ENCODE data around the gene LRMDA. TPM values are rescaled to one million over a fixed set of nuclear protein-coding genes. Genes with fewer than 3 reads are reported as not detected.

LRMDA gene
- total and polyA plus RNA-seq, 2 of the 8 experiments (the other 6 are each of a cell fraction or from before 2014, with no cell fraction given): 0.86 to 2.8 TPM

DNA sequence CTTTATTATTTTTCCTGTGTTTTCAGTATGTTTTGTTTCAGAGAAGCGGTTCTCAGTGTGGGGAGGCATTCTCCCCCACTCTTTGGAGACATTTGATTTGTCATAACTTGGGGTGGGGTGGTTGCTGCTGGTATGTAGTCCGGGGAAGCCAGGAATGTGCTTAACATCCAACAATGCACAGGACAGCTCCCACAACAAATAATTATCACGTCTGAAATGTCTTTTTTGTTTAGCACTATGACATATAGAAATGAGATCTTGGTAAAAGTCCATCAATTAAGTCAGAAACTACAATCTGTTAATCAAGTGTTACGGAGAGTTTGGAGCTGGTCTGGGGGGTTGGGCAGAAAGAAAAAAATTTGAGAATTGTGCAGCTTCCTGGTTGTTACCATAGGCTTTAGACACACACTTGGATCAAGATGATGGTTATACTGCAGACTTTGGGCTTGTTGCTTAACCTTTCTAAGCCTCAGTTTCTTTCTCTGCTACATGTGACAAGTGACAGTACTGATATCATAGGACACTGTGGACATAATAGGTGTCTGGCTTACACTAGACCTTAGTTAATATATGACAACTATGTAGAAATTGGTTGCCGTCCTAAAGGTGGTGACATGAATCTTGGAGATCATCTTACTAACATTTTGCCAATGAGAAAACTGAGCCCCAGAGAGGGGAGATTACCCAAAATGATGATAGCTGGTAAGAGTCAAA is 113.7 kb downstream of the LRMDA start (continued):
- TF ChIP-seq SUZ12 (IDR thresholded peaks at IDR 0.05; ENCODE audit: low read length) (no peak), MAFK (IDR thresholded peaks at IDR 0.05; ENCODE audit: low read depth, low read length) (no peak), KDM5A (IDR thresholded peaks at IDR 0.05; ENCODE audit: low read length) (no peak), SRF (IDR thresholded peaks at IDR 0.05; ENCODE audit: low read depth, low read length) (no peak), GTF2F1 (IDR thresholded peaks at IDR 0.05; ENCODE audit: borderline replicate concordance, low read depth, low read length) (no peak), EZH2 (IDR thresholded peaks at IDR 0.05; ENCODE audit: low read depth, low read length, severe bottlenecking) (no peak), ASH2L (IDR thresholded peaks at IDR 0.05; ENCODE audit: low read length) (no peak)
